Lower lobe of right lung (tissue), 2 donors: Measurements from ENCODE around the gene PRIMPOL. TPM values are rescaled to one million over a fixed set of nuclear protein-coding genes. Genes with fewer than 3 reads are reported as not detected.
"Not testable (repeated sequence)": the region's sequence is repeated elsewhere in the genome, so short reads cannot be mapped to it uniquely, and the experiment has no call there.

Experiments
- ATAC-seq, 2 donors: fragments of 200-7000 bp; cut with Tn5 transposase; one replicate each; pipeline ENCODE4 v1.9.1; 2020 to 2022; ENCODE audit warnings: mild to moderate bottlenecking in 2 of 2, moderate library complexity in 2 of 2
- DNase-seq: peaks from one replicate; pipeline ENCODE4 v3.0.0-alpha.2; 2020
- H3K27ac ChIP-seq: fragments of 200-600 bp; one replicate; pipeline ENCODE4 v1.8.0; 2022
- H3K27me3 ChIP-seq: fragments of 200-600 bp; one replicate; pipeline ENCODE4 v1.8.0; 2022; ENCODE audit warnings: low read depth
- H3K36me3 ChIP-seq: fragments of 200-600 bp; one replicate; pipeline ENCODE4 v1.8.0; 2022; ENCODE audit warnings: mild to moderate bottlenecking
- H3K4me1 ChIP-seq: fragments of 200-600 bp; one replicate; pipeline ENCODE4 v1.8.0; 2022
- H3K4me3 ChIP-seq: fragments of 200-600 bp; one replicate; pipeline ENCODE4 v1.8.0; 2022; ENCODE audit warnings: mild to moderate bottlenecking
- H3K9me3 ChIP-seq: fragments of 200-600 bp; one replicate; pipeline ENCODE4 v1.8.0; 2022
- CTCF ChIP-seq: fragments of 200-600 bp; IDR thresholded peaks from one replicate; pipeline ENCODE4 v1.8.0; 2022; ENCODE audit warnings: antibody characterized with exemption, mild to moderate bottlenecking
- intact Hi-C: fragments of 100-400 bp; cut with DNase I; formaldehyde crosslinking; loops from one replicate; pipeline ENCODE4 v1.11.0; 2022
- total RNA-seq: library from RNA; stranded (reverse); fragmentation: NEBNext Ultra II Directional; extraction: Animal tissue kit (Norgen Biotek cat#: 25700); gene quantifications from one replicate; pipeline ENCODE4 v1.2.1, GENCODE V29; 2021
- donor health status: DM: no; HTN: yes; CAD: no; lungs with severe emphysema.

Gene PRIMPOL
- total RNA-seq, 1 donor from 2014 or later: 14.0 TPM

- H3K36me3 ChIP-seq: no peaks in the 10 kb centered on the region
- intact Hi-C loops: no loop called here
- H3K27me3 ChIP-seq: no peaks in the 10 kb centered on the region
- no peaks in the 10 kb centered on the region for H3K9me3 ChIP-seq
- no peak overlapping the region for H3K27ac ChIP-seq
- TF ChIP-seq CTCF: no peak
- H3K4me1 ChIP-seq: peaks cover 7% of the 10 kb centered on the region
- ATAC-seq (no peak), DNase-seq (no peak)
- H3K4me3 ChIP-seq: no peak overlapping the region
Measured at GRCh38 chr4:184614509-184614908, 35.0 kb upstream of the PRIMPOL start.

- DNase-seq, H3K9me3 ChIP-seq, H3K27ac ChIP-seq, H3K4me3 ChIP-seq, H3K36me3 ChIP-seq, ATAC-seq, H3K4me1 ChIP-seq, intact Hi-C loops, H3K27me3 ChIP-seq: not testable (repeated sequence)
Measured at GRCh38 chr4:184616168-184616567, 33.4 kb upstream of the PRIMPOL start.

- H3K36me3 ChIP-seq: no peaks in the 10 kb centered on the region
- intact Hi-C loops: no loop called here
- ATAC-seq (no peak), DNase-seq (no peak)
- no peak for TF ChIP-seq CTCF
- H3K4me3 ChIP-seq: no peak overlapping the region
- H3K27ac ChIP-seq: no peak overlapping the region
- no peaks in the 10 kb centered on the region for H3K9me3 ChIP-seq
- H3K4me1 ChIP-seq: peaks cover 7% of the 10 kb centered on the region
- no peaks in the 10 kb centered on the region for H3K27me3 ChIP-seq
Measured at GRCh38 chr4:184616633-184617551, 32.6 kb upstream of the PRIMPOL start.

GRCh38 chr4:184617600-184618196 is 31.8 kb upstream of the PRIMPOL start:
- Histone ChIP-seq H3K27me3 (no peaks in the 10 kb centered on the region), H3K9me3 (no peaks in the 10 kb centered on the region), H3K27ac (no peak overlapping the region), H3K4me3 (no peak overlapping the region), H3K4me1 (peaks cover 7% of the 10 kb centered on the region), H3K36me3 (no peaks in the 10 kb centered on the region)
- peak in 1 of 2 donors; percentile 41 for ATAC-seq
- intact Hi-C loops: no loop called here
- no peak for DNase-seq
- no peak for TF ChIP-seq CTCF

- Histone ChIP-seq H3K27me3 (no peaks in the 10 kb centered on the region), H3K27ac (no peak overlapping the region), H3K9me3 (no peaks in the 10 kb centered on the region), H3K4me3 (no peak overlapping the region), H3K4me1 (peaks cover 7% of the 10 kb centered on the region), H3K36me3 (no peaks in the 10 kb centered on the region)
- DNase-seq: no peak
- peak in 1 of 2 donors; percentile 63 for ATAC-seq
- TF ChIP-seq CTCF: no peak
- intact Hi-C loops: no loop called here
Measured at GRCh38 chr4:184620212-184620867, 29.2 kb upstream of the PRIMPOL start.
